HCT116 (cell line): Measurements from ENCODE around the gene TRERF1. TPM values are rescaled to one million over a fixed set of nuclear protein-coding genes. Genes with fewer than 3 reads are reported as not detected.

Experiments
- ATAC-seq: fragments of 200-7000 bp; cut with Tn5 transposase; 2 replicates; pipeline ENCODE4 v1.9.1; 2020; ENCODE audit warnings: mild to moderate bottlenecking, moderate library complexity
- BruUV-seq: library from RNA; stranded (reverse); fragments of 400-500 nt; replicated peaks from 2 replicates; lab custom pipeline; 2021; lab: Mats Ljungman, UMichigan
- CTCF ChIA-PET: fragments of 300-600 bp; sonication (Branson Sonifier 250); formaldehyde crosslinking; loops from one replicate; lab custom pipeline; 2021; ENCODE audit warnings: antibody characterized with exemption; lab: Charles Lee
- POLR2A ChIA-PET: fragments of 300-600, 350-600 bp; sonication (Branson Sonifier 250); formaldehyde crosslinking; loops from one replicate; lab custom pipeline; 2021; ENCODE audit warnings: antibody characterized with exemption; lab: Charles Lee
- RAD21 ChIA-PET, 2 experiments: fragments of 300-600 bp; sonication (Branson Sonifier 250); formaldehyde crosslinking; loops; one replicate each; lab custom pipeline; 2023; ENCODE audit warnings: low total read pairs in 2 of 2; ENCODE audit not compliant: uncharacterized antibody in 2 of 2, unreplicated experiment in 2 of 2, low non-redundant PET in 1 of 2; lab: Charles Lee
- DNase-seq: peaks from one replicate; pipeline ENCODE4 v3.0.0-alpha.2; 2010; ENCODE audit warnings: low read depth, low spot score
- H2AFZ ChIP-seq: fragments of 200-600 bp; shearing (Covaris generic), sonication (generic); 2 replicates; pipeline ENCODE4 v1.6.1; 2017; ENCODE audit warnings: low read depth, mixed run types, mixed read lengths, antibody characterized with exemption, low read length; ENCODE audit not compliant: poor library complexity, severe bottlenecking
- H3K27ac ChIP-seq: 2 replicates; pipeline ENCODE4 v1.5.1; 2012; ENCODE audit warnings: low read depth, low read length
- H3K27me3 ChIP-seq: fragments of 200-600 bp; sonication (generic); 2 replicates; pipeline ENCODE4 v1.6.1; 2016; ENCODE audit warnings: mixed run types, low read length, mixed read lengths; ENCODE audit not compliant: insufficient read depth
- H3K36me3 ChIP-seq, 2 experiments: fragments of 200-500 bp in 1 of 2; fragments of 200-600 bp in 1 of 2; sonication (Bioruptor generic) in 1 of 2; sonication (generic) in 1 of 2; 2 replicates each; pipeline versions ENCODE4 v1.5.1 to v1.6.1; 2014 to 2016; ENCODE audit warnings: low read length in 2 of 2, inconsistent platforms in 1 of 2, mixed read lengths in 1 of 2, mixed run types in 1 of 2; ENCODE audit not compliant: insufficient read depth in 2 of 2, control insufficient read depth in 1 of 2
- H3K4me1 ChIP-seq, 2 experiments: fragments of 200-600 bp in 1 of 2; sonication (generic) in 1 of 2; 2 replicates each; pipeline versions ENCODE4 v1.5.1 to v1.6.1; 2012 to 2017; ENCODE audit warnings: low read length in 2 of 2, inconsistent platforms in 1 of 2, mild to moderate bottlenecking in 1 of 2, mixed read lengths in 1 of 2, mixed run types in 1 of 2, moderate library complexity in 1 of 2; ENCODE audit not compliant: insufficient read depth in 2 of 2, control insufficient read depth in 1 of 2
- H3K4me2 ChIP-seq: fragments of 200-600 bp; sonication (generic); 2 replicates; pipeline ENCODE4 v1.6.1; 2017; ENCODE audit warnings: mixed run types, low read length, mixed read lengths
- H3K4me3 ChIP-seq, 2 experiments: fragments of 200-600 bp in 1 of 2; sonication (generic) in 1 of 2; replicated peaks in 1 of 2; 2 replicates each; pipeline ENCODE4 v1.5.1; 2011 to 2016; ENCODE audit warnings: low read length in 2 of 2, control low read depth in 1 of 2, low read depth in 1 of 2, mild to moderate bottlenecking in 1 of 2, mixed read lengths in 1 of 2, mixed run types in 1 of 2
- H3K79me2 ChIP-seq: fragments of 200-600 bp; sonication (generic); 2 replicates; pipeline ENCODE4 v1.6.1; 2017; ENCODE audit warnings: mild to moderate bottlenecking, mixed run types, low read length, moderate library complexity, mixed read lengths; ENCODE audit not compliant: insufficient read depth
- H3K9ac ChIP-seq: fragments of 200-600 bp; sonication (generic); 2 replicates; pipeline ENCODE4 v1.6.1; 2016; ENCODE audit warnings: low read length, mixed read lengths
- H3K9me2 ChIP-seq: fragments of 200-600 bp; sonication (generic), shearing (Covaris generic); 2 replicates; pipeline ENCODE4 v1.6.1; 2017; ENCODE audit warnings: mixed run types, mild to moderate bottlenecking, moderate library complexity; ENCODE audit not compliant: insufficient read depth
- H3K9me3 ChIP-seq, 2 experiments: fragments of 200-500 bp in 1 of 2; fragments of 200-600 bp in 1 of 2; sonication (Bioruptor generic) in 1 of 2; sonication (generic) in 1 of 2; 2 replicates each; pipeline ENCODE4 v1.6.1; 2014 to 2017; ENCODE audit warnings: low read length in 2 of 2, mixed read lengths in 2 of 2, inconsistent platforms in 1 of 2, low read depth in 1 of 2, mild to moderate bottlenecking in 1 of 2, mixed run types in 1 of 2, moderate library complexity in 1 of 2; ENCODE audit not compliant: control insufficient read depth in 1 of 2, insufficient read depth in 1 of 2
- H4K20me1 ChIP-seq: fragments of 200-600 bp; sonication (generic), shearing (Covaris generic); 2 replicates; pipeline ENCODE4 v1.6.1; 2017; ENCODE audit warnings: mixed run types, mild to moderate bottlenecking, moderate library complexity; ENCODE audit not compliant: insufficient read depth
- ATF3 ChIP-seq: IDR thresholded peaks from 2 replicates; pipeline ENCODE4 v1.6.1; 2012
- CBX3 ChIP-seq: IDR thresholded peaks from 2 replicates; pipeline ENCODE4 v1.6.1; 2012; ENCODE audit warnings: low read depth
- CEBPB ChIP-seq: IDR thresholded peaks from 2 replicates; pipeline ENCODE4 v1.6.1; 2012; ENCODE audit warnings: low read depth
- CTCF ChIP-seq, 3 experiments: fragments of 200-600 bp in 1 of 3; sonication (generic) in 1 of 3; IDR thresholded peaks in 2 of 3; conservative IDR thresholded peaks in 1 of 3; 2 replicates each; pipeline ENCODE4 v1.5.1; 2012 to 2017; ENCODE audit warnings: low read depth in 2 of 3, low read length in 2 of 3, antibody characterized with exemption in 1 of 3, borderline replicate concordance in 1 of 3, control low read depth in 1 of 3, mild to moderate bottlenecking in 1 of 3, mixed read lengths in 1 of 3, mixed run types in 1 of 3, moderate library complexity in 1 of 3; ENCODE audit not compliant: insufficient read depth in 1 of 3
- EGR1 ChIP-seq: IDR thresholded peaks from 2 replicates; pipeline ENCODE4 v1.6.1; 2012; ENCODE audit warnings: low read depth
- ELF1 ChIP-seq: IDR thresholded peaks from 2 replicates; pipeline ENCODE4 v1.6.1; 2012; ENCODE audit warnings: low read depth, borderline replicate concordance
- EZH2phosphoT487 ChIP-seq: fragments of 200-600 bp; IDR thresholded peaks from 2 replicates; pipeline ENCODE4 v1.6.1; 2018; ENCODE audit warnings: antibody characterized with exemption, borderline replicate concordance
- FOSL1 ChIP-seq: IDR thresholded peaks from 2 replicates; pipeline ENCODE4 v1.6.1; 2012; ENCODE audit warnings: low read depth
- JUND ChIP-seq: IDR thresholded peaks from 2 replicates; pipeline ENCODE4 v1.6.1; 2012
- MAX ChIP-seq: IDR thresholded peaks from 2 replicates; pipeline ENCODE4 v1.6.1; 2012
- POLR2A ChIP-seq: IDR thresholded peaks from 2 replicates; pipeline ENCODE4 v1.7.0; 2011; ENCODE audit warnings: borderline replicate concordance; ENCODE audit not compliant: insufficient read depth, insufficient read length; ENCODE audit errors: extremely low read depth
- RAD21 ChIP-seq: IDR thresholded peaks from 2 replicates; pipeline ENCODE4 v1.6.1; 2012; ENCODE audit warnings: low read depth, mild to moderate bottlenecking
- SIN3A ChIP-seq: IDR thresholded peaks from 2 replicates; pipeline ENCODE4 v1.6.1; 2012; ENCODE audit warnings: low read depth
- SP1 ChIP-seq: IDR thresholded peaks from 2 replicates; pipeline ENCODE4 v1.6.1; 2012; ENCODE audit warnings: low read depth
- SRF ChIP-seq: IDR thresholded peaks from 2 replicates; pipeline ENCODE4 v1.6.1; 2012; ENCODE audit warnings: low read depth
- ZBTB33 ChIP-seq: IDR thresholded peaks from 2 replicates; pipeline ENCODE4 v1.6.1; 2011; ENCODE audit warnings: mild to moderate bottlenecking, low read length, moderate library complexity; ENCODE audit not compliant: insufficient replicate concordance; ENCODE audit errors: extremely low read depth
- ZNF274 ChIP-seq: fragments of 200-500 bp; sonication (Bioruptor generic); IDR thresholded peaks from 2 replicates; pipeline ENCODE4 v1.6.1; 2014; ENCODE audit warnings: mild to moderate bottlenecking, low read depth, low read length, inconsistent platforms
- intact Hi-C: fragments of 100-400 bp; cut with micrococcal nuclease; formaldehyde crosslinking; loops from 2 replicates; pipeline ENCODE4 v1.10.0; 2022
- total RNA-seq: library from RNA; stranded (reverse); gene quantifications from one replicate; pipeline ENCODE4 v1.2.1, GENCODE V29; 2021; ENCODE audit not compliant: unreplicated experiment

The TRERF1 gene
- total RNA-seq, 1 experiment from 2014 or later = 12.4 TPM

- Histone ChIP-seq H4K20me1 (no peaks in the 10 kb centered on the region), H3K4me2 (no peak overlapping the region), H3K27ac (no peak overlapping the region), H3K27me3 (no peaks in the 10 kb centered on the region), H3K4me3 (no peak overlapping the region), H3K36me3 (no peaks in the 10 kb centered on the region), H3K9ac (no peak overlapping the region), H2AFZ (no peak overlapping the region), H3K4me1 (peaks cover 5 to 14% of the 10 kb centered on the region in 2 experiments), H3K9me2 (no peaks in the 10 kb centered on the region), H3K9me3 (no peaks in the 10 kb centered on the region), H3K79me2 (no peaks in the 10 kb centered on the region)
- no peak for ATAC-seq
- POLR2A ChIA-PET = no interaction called here
- BruUV-seq = no TSS peak
- no peak for DNase-seq
- CTCF ChIA-PET = no interaction called here
- RAD21 ChIA-PET = no interaction called here
- intact Hi-C loops = no loop called here
- TF ChIP-seq MAX = no peak
- TF ChIP-seq ATF3 = no peak
- no peak for TF ChIP-seq JUND
- TF ChIP-seq ZNF274 = no peak
- TF ChIP-seq EZH2phosphoT487 = no peak
- no peak for TF ChIP-seq ELF1
- no peak for TF ChIP-seq SIN3A
- no peak for TF ChIP-seq CBX3
- no peak for TF ChIP-seq CTCF (IDR thresholded peaks at IDR 0.05 in 2 of 3, conservative IDR thresholded peaks at IDR 0.05 in 1 of 3; ENCODE audit: borderline replicate concordance in 1 of 3, insufficient read depth in 1 of 3, low read depth in 2 of 3, low read length in 2 of 3)
- TF ChIP-seq RAD21 = no peak
- TF ChIP-seq EGR1 = no peak
- TF ChIP-seq SRF = no peak
- no peak for TF ChIP-seq POLR2A
- TF ChIP-seq CEBPB = no peak
- TF ChIP-seq SP1 = no peak
- no peak for TF ChIP-seq ZBTB33
- TF ChIP-seq FOSL1 = no peak
Observed at GRCh38 chr6:42344756-42345155, 107.0 kb downstream of the TRERF1 start.
